B cell (primary cell): ENCODE measurements around the gene EPB41L5. TPM values are rescaled to one million over a fixed set of nuclear protein-coding genes. Genes with fewer than 3 reads are reported as not detected.

Source experiments
- ATAC-seq: fragments of 200-7000 bp; cut with Tn5 transposase; one replicate; pipeline ENCODE4 v1.10.0; 2021; ENCODE audit warnings: low read depth, mild to moderate bottlenecking, moderate number of reproducible peaks, moderate library complexity
- CTCF ChIA-PET: fragments of 350-600 bp; sonication (Branson Sonifier 250); formaldehyde crosslinking; loops from one replicate; lab custom pipeline; 2021; ENCODE audit warnings: antibody characterized with exemption, inconsistent platforms; lab: Charles Lee
- POLR2A ChIA-PET: fragments of 350-600 bp; sonication (Branson Sonifier 250); formaldehyde crosslinking; loops from one replicate; lab custom pipeline; 2021; ENCODE audit warnings: antibody characterized with exemption; lab: Charles Lee
- DNase-seq: peaks from one replicate; pipeline ENCODE4 v3.0.0; 2013
- H2AFZ ChIP-seq: 2 replicates; pipeline ENCODE4 v1.6.1; 2012; ENCODE audit warnings: mild to moderate bottlenecking, low read depth, low read length; ENCODE audit not compliant: insufficient read depth, poor library complexity, severe bottlenecking
- H3K27ac ChIP-seq, 2 donors: 1 replicate in 1 of 2; 2 replicates in 1 of 2; pipeline ENCODE4 v1.5.1; 2012 to 2013; ENCODE audit warnings: low read length in 2 of 2, mild to moderate bottlenecking in 2 of 2, moderate library complexity in 1 of 2
- H3K27me3 ChIP-seq, 4 experiments: fragments of 200-600 bp in 1 of 4; sonication (generic) in 1 of 4; replicated peaks in 1 of 4; 1 replicate in 2 of 4; 2 replicates in 2 of 4; pipeline versions ENCODE4 v1.6.1 to v1.7.0; 2013 to 2016; ENCODE audit warnings: low read length in 3 of 4, mild to moderate bottlenecking in 2 of 4, mixed read lengths in 1 of 4, moderate library complexity in 1 of 4; ENCODE audit not compliant: insufficient read depth in 4 of 4, control insufficient read depth in 3 of 4; ENCODE audit errors: control extremely low read depth in 1 of 4
- H3K36me3 ChIP-seq, 2 experiments: replicated peaks in 1 of 2; 1 replicate in 1 of 2; 2 replicates in 1 of 2; pipeline versions ENCODE4 v1.6.1 to v1.7.1; 2013; ENCODE audit warnings: low read length in 1 of 2; ENCODE audit not compliant: insufficient read depth in 2 of 2, control insufficient read depth in 1 of 2; ENCODE audit errors: control extremely low read depth in 1 of 2, extremely low read depth in 1 of 2
- H3K4me1 ChIP-seq, 2 donors: fragments of 200-600 bp in 1 of 2; sonication (generic) in 1 of 2; 1 replicate in 1 of 2; 2 replicates in 1 of 2; pipeline versions ENCODE4 v1.5.1 to v1.6.1; 2013 to 2017; ENCODE audit warnings: low read length in 2 of 2; ENCODE audit not compliant: control insufficient read depth in 2 of 2, insufficient read depth in 2 of 2
- H3K4me2 ChIP-seq: replicated peaks from 2 replicates; pipeline ENCODE3; 2012; ENCODE audit warnings: mild to moderate bottlenecking, low read depth, low read length; ENCODE audit not compliant: poor library complexity, severe bottlenecking
- H3K4me3 ChIP-seq, 5 experiments: fragments of 200-600 bp in 1 of 5; sonication (generic) in 1 of 5; 1 replicate in 3 of 5; 2 replicates in 2 of 5; pipeline versions ENCODE4 v1.5.1 to v1.7.0; 2011 to 2016; ENCODE audit warnings: low read length in 4 of 5, mild to moderate bottlenecking in 4 of 5, low read depth in 2 of 5, control low read depth in 1 of 5, moderate library complexity in 1 of 5; ENCODE audit not compliant: insufficient read depth in 1 of 5; ENCODE audit errors: control extremely low read depth in 1 of 5, extremely low read depth in 1 of 5
- H3K79me2 ChIP-seq: fragments of 200-600 bp; sonication (generic); one replicate; pipeline ENCODE4 v1.6.0; 2016; ENCODE audit warnings: low read length; ENCODE audit not compliant: control insufficient read depth, insufficient read depth
- H3K9ac ChIP-seq: fragments of 200-600 bp; sonication (generic); 2 replicates; pipeline ENCODE4 v1.6.1; 2017; ENCODE audit warnings: mild to moderate bottlenecking, low read length, moderate library complexity
- H3K9me3 ChIP-seq, 3 donors: one replicate each; pipeline versions ENCODE4 v1.6.1 to v1.7.1; 2013; ENCODE audit warnings: low read length in 2 of 3; ENCODE audit not compliant: control insufficient read depth in 2 of 3, insufficient read depth in 1 of 3; ENCODE audit errors: control extremely low read depth in 1 of 3
- H4K20me1 ChIP-seq: 2 replicates; pipeline ENCODE4 v1.6.0; 2012; ENCODE audit warnings: mild to moderate bottlenecking, low read length; ENCODE audit not compliant: insufficient read depth, control insufficient read depth, poor library complexity, severe bottlenecking
- H3K27ac Mint-ChIP-seq: one replicate; pipeline ENCODE4 v1.8.0; 2021; ENCODE audit warnings: mixed read lengths
- H3K27me3 Mint-ChIP-seq: one replicate; pipeline ENCODE4 v1.8.0; 2021; ENCODE audit warnings: mixed read lengths
- H3K4me1 Mint-ChIP-seq: one replicate; pipeline ENCODE4 v1.8.0; 2021; ENCODE audit warnings: mixed read lengths
- H3K4me3 Mint-ChIP-seq: one replicate; pipeline ENCODE4 v1.8.0; 2021; ENCODE audit warnings: mixed read lengths
- H3K9me3 Mint-ChIP-seq: one replicate; pipeline ENCODE4 v1.8.0; 2022; ENCODE audit warnings: mixed read lengths; ENCODE audit not compliant: insufficient read depth
- CTCF ChIP-seq: fragments of 200-600 bp; IDR thresholded peaks from one replicate; pipeline ENCODE4 v1.8.0; 2022; ENCODE audit warnings: antibody characterized with exemption, mild to moderate bottlenecking
- EZH2 ChIP-seq: IDR thresholded peaks from 2 replicates; pipeline ENCODE4 v1.6.1; 2012; ENCODE audit warnings: borderline replicate concordance, low read depth, mild to moderate bottlenecking, moderate library complexity, low read length; ENCODE audit not compliant: insufficient read depth, poor library complexity, severe bottlenecking
- WGBS: methylation state at CpG from one replicate; pipeline ENCODE4 v1.1.5; 2013; ENCODE audit warnings: missing lambda C conversion rate; ENCODE audit not compliant: insufficient coverage; 5-methylcytosine and 5-hydroxymethylcytosine counted together
- intact Hi-C: fragments of 100-400 bp; cut with micrococcal nuclease; formaldehyde crosslinking; loops from one replicate; pipeline ENCODE4 v1.10.0; 2022
- polyA plus RNA-seq: library from polyadenylated mRNA; depleted of rRNA; stranded (reverse); fragments of >200 nt; gene quantifications from 2 replicates; pipeline ENCODE4 v1.2.3, GENCODE V29; 2012
- total RNA-seq, 2 donors: library from RNA; stranded (reverse); fragments of 120-200 nt in 1 of 2; gene quantifications; 1 replicate in 1 of 2; 2 replicates in 1 of 2; pipeline versions ENCODE4 v1.2.3 to v1.2.4, GENCODE V29; 2013 to 2022

The EPB41L5 gene
- total and polyA plus RNA-seq, 2 donors (not counting 1 experiment from before 2014, with no cell fraction given), result 3.9 to 14.0 TPM

- no peak overlapping the region for H3K4me3 Mint-ChIP-seq
Measured at GRCh38 chr2:120179396-120179795, 166.5 kb downstream of the EPB41L5 start.

More at GRCh38 chr2:120179396-120179795, 166.5 kb downstream of the EPB41L5 start:
- Histone ChIP-seq H4K20me1 (no peaks in the 10 kb centered on the region), H3K4me1 (peaks cover 59 to 64% of the 10 kb centered on the region in 2 donors), H3K27me3 (no peaks in the 10 kb centered on the region), H2AFZ (no peak overlapping the region), H3K9me3 (no peaks in the 10 kb centered on the region), H3K4me2 (no peak overlapping the region), H3K79me2 (peaks cover 50% of the 10 kb centered on the region), H3K9ac (no peak overlapping the region), H3K27ac (peak overlapping the region in 1 of 2 donors; percentile 35), H3K4me3 (no peak overlapping the region), H3K36me3 (no peaks in the 10 kb centered on the region)
- intact Hi-C loops, result loop anchor here (5.0 to 10.0 kb wide), 2 partner anchors 352 to 535 kb away; no protein-coding TSS in a partner anchor
- ATAC-seq, result no peak
- ChIA-PET CTCF (interaction anchor here (0.9 to 6.8 kb wide), 3 partner anchors 134 to 477 kb away, joined by 3 to 91 read pairs (median 82); no protein-coding TSS in a partner anchor), POLR2A (no interaction called here)
- peaks cover 59% of the 10 kb centered on the region for H3K4me1 Mint-ChIP-seq
- peak overlapping the region; percentile 60 for H3K27ac Mint-ChIP-seq
- H3K27me3 Mint-ChIP-seq, result no peaks in the 10 kb centered on the region
- H3K9me3 Mint-ChIP-seq, result no peaks in the 10 kb centered on the region
- DNase-seq, result no peak
- WGBS, result 100% methylated on average over 2 of the region's 3 CpGs
- TF ChIP-seq CTCF (no peak), EZH2 (no peak)
